H1 (cell line): Measurements from ENCODE around the gene ASPHD2. TPM values are rescaled to one million over a fixed set of nuclear protein-coding genes. Genes with fewer than 3 reads are reported as not detected.

Source experiments
- CTCF ChIA-PET: fragments of 300-600 bp; sonication (Branson Sonifier 250); formaldehyde crosslinking; loops from one replicate; lab custom pipeline; 2021; ENCODE audit not compliant: partially characterized antibody; lab: Charles Lee
- POLR2A ChIA-PET: fragments of 300-600 bp; sonication (Branson Sonifier 250); formaldehyde crosslinking; loops from one replicate; lab custom pipeline; 2021; ENCODE audit warnings: inconsistent platforms; ENCODE audit not compliant: partially characterized antibody; lab: Charles Lee
- DNase-seq, 2 experiments: peaks; one replicate each; pipeline versions ENCODE4 v3.0.0 to v3.0.0-alpha.2; 2010 to 2022; ENCODE audit warnings: low spot score in 2 of 2, low read depth in 1 of 2, mixed read lengths in 1 of 2
- FAIRE-seq: peaks from 2 replicates; lab custom pipeline; 2011; peaks lifted over from hg19 to GRCh38; lab: Jason Lieb, UNC
- H2AFZ ChIP-seq: 2 replicates; pipeline ENCODE4 v1.8.1; 2012; ENCODE audit warnings: low read length, inconsistent platforms
- H2AK5ac ChIP-seq: 2 replicates; pipeline ENCODE4 v1.6.1; 2013; ENCODE audit warnings: low read depth, low read length
- H2BK120ac ChIP-seq: replicated peaks from 2 replicates; pipeline ENCODE3; 2013; ENCODE audit warnings: low read depth, low read length, inconsistent platforms
- H2BK12ac ChIP-seq: 2 replicates; pipeline ENCODE4 v1.6.1; 2013; ENCODE audit warnings: low read depth, low read length
- H2BK15ac ChIP-seq: 2 replicates; pipeline ENCODE4 v1.6.1; 2013; ENCODE audit warnings: low read length
- H2BK20ac ChIP-seq: 2 replicates; pipeline ENCODE4 v1.6.1; 2013; ENCODE audit warnings: low read length
- H2BK5ac ChIP-seq: 2 replicates; pipeline ENCODE4 v1.6.1; 2013; ENCODE audit warnings: low read depth, low read length
- H3K14ac ChIP-seq: 2 replicates; pipeline ENCODE4 v1.6.1; 2013; ENCODE audit warnings: inconsistent platforms; ENCODE audit not compliant: insufficient read length
- H3K18ac ChIP-seq: 2 replicates; pipeline ENCODE4 v1.6.1; 2013; ENCODE audit warnings: low read length; ENCODE audit errors: extremely low read depth
- H3K23ac ChIP-seq: 2 replicates; pipeline ENCODE4 v1.6.1; 2013; ENCODE audit warnings: inconsistent platforms; ENCODE audit not compliant: insufficient read length
- H3K23me2 ChIP-seq: 2 replicates; pipeline ENCODE4 v1.6.1; 2013; ENCODE audit warnings: low read depth, low read length
- H3K27ac ChIP-seq: 2 replicates; pipeline ENCODE4 v1.6.1; 2011; ENCODE audit warnings: low read depth, low read length, inconsistent platforms
- H3K27me3 ChIP-seq, 4 experiments: replicated peaks in 1 of 4; 1 replicate in 1 of 4; 2 replicates in 3 of 4; pipeline versions ENCODE4 v1.6.1 to v1.8.1; 2011 to 2013; ENCODE audit warnings: low read length in 3 of 4, mild to moderate bottlenecking in 3 of 4, inconsistent platforms in 2 of 4, mixed read lengths in 2 of 4, moderate library complexity in 1 of 4; ENCODE audit not compliant: control insufficient read depth in 3 of 4, insufficient read depth in 3 of 4; ENCODE audit errors: extremely low read depth in 1 of 4
- H3K36me3 ChIP-seq, 4 experiments: 2 replicates each; pipeline versions ENCODE4 v1.6.1 to v1.8.1; 2011 to 2013; ENCODE audit warnings: mild to moderate bottlenecking in 4 of 4, low read length in 3 of 4, moderate library complexity in 2 of 4, control low read depth in 1 of 4, inconsistent platforms in 1 of 4; ENCODE audit not compliant: insufficient read depth in 4 of 4, control insufficient read depth in 2 of 4
- H3K4ac ChIP-seq: replicated peaks from 2 replicates; pipeline ENCODE3; 2013; ENCODE audit warnings: low read length, low read depth, mixed read lengths, inconsistent platforms; ENCODE audit not compliant: insufficient read length
- H3K4me1 ChIP-seq, 4 experiments: replicated peaks in 1 of 4; 1 replicate in 1 of 4; 2 replicates in 3 of 4; pipeline versions ENCODE4 v1.6.1 to v1.8.1; 2011 to 2013; ENCODE audit warnings: low read length in 3 of 4, inconsistent platforms in 2 of 4, mixed read lengths in 1 of 4; ENCODE audit not compliant: insufficient read depth in 4 of 4, control insufficient read depth in 3 of 4
- H3K4me2 ChIP-seq, 2 experiments: 2 replicates each; pipeline versions ENCODE4 v1.6.1 to v1.8.1; 2011 to 2013; ENCODE audit warnings: low read depth in 2 of 2, low read length in 2 of 2, control low read depth in 1 of 2, inconsistent platforms in 1 of 2, mild to moderate bottlenecking in 1 of 2; ENCODE audit not compliant: insufficient read depth in 1 of 2
- H3K4me3 ChIP-seq, 4 experiments: fragments of 200-600, 300-600 bp in 1 of 4; sonication (generic), shearing (Covaris generic), sonication (Bioruptor Twin) in 1 of 4; 2 replicates each; pipeline versions ENCODE4 v1.5.1 to v1.8.1; 2011 to 2016; ENCODE audit warnings: low read length in 4 of 4, low read depth in 3 of 4, control low read depth in 2 of 4, inconsistent platforms in 2 of 4, mild to moderate bottlenecking in 2 of 4, mixed read lengths in 1 of 4, moderate library complexity in 1 of 4; ENCODE audit not compliant: insufficient read depth in 2 of 4; ENCODE audit errors: extremely low read depth in 1 of 4
- H3K56ac ChIP-seq: replicated peaks from 2 replicates; pipeline ENCODE3; 2013; ENCODE audit warnings: low read depth, mild to moderate bottlenecking, mixed read lengths, low read length, inconsistent platforms; ENCODE audit not compliant: insufficient read length
- H3K79me1 ChIP-seq: 2 replicates; pipeline ENCODE4 v1.6.1; 2013; ENCODE audit warnings: low read depth, low read length, control low read depth
- H3K79me2 ChIP-seq, 2 experiments: 2 replicates each; pipeline versions ENCODE4 v1.6.1 to v1.8.1; 2012 to 2013; ENCODE audit warnings: low read length in 2 of 2, mild to moderate bottlenecking in 2 of 2, inconsistent platforms in 1 of 2; ENCODE audit not compliant: insufficient read depth in 2 of 2, control insufficient read depth in 1 of 2
- H3K9ac ChIP-seq, 4 experiments: replicated peaks in 1 of 4; 1 replicate in 1 of 4; 2 replicates in 3 of 4; pipeline versions ENCODE4 v1.6.1 to v1.8.1; 2011 to 2013; ENCODE audit warnings: low read depth in 3 of 4, low read length in 3 of 4, control low read depth in 2 of 4, mild to moderate bottlenecking in 2 of 4, moderate library complexity in 2 of 4, inconsistent platforms in 1 of 4; ENCODE audit errors: extremely low read depth in 1 of 4
- H3K9me3 ChIP-seq, 2 experiments: 2 replicates each; pipeline versions ENCODE4 v1.6.1 to v1.8.1; 2012 to 2013; ENCODE audit warnings: mild to moderate bottlenecking in 2 of 2, moderate library complexity in 2 of 2, control low read depth in 1 of 2, inconsistent platforms in 1 of 2, low read depth in 1 of 2, low read length in 1 of 2, mixed read lengths in 1 of 2; ENCODE audit not compliant: insufficient read depth in 2 of 2
- H4K20me1 ChIP-seq, 2 experiments: replicated peaks in 1 of 2; 2 replicates each; pipeline versions ENCODE3 to v1.8.1; 2011 to 2013; ENCODE audit warnings: inconsistent platforms in 2 of 2, low read length in 2 of 2, mild to moderate bottlenecking in 1 of 2; ENCODE audit not compliant: insufficient read depth in 2 of 2, control insufficient read depth in 1 of 2
- H4K5ac ChIP-seq: 2 replicates; pipeline ENCODE4 v1.6.1; 2013; ENCODE audit warnings: low read length, low read depth, mixed read lengths, inconsistent platforms; ENCODE audit not compliant: insufficient read length
- H4K8ac ChIP-seq: 2 replicates; pipeline ENCODE4 v1.8.0; 2013; ENCODE audit warnings: mild to moderate bottlenecking, moderate library complexity, low read length, inconsistent platforms; ENCODE audit not compliant: insufficient read depth; ENCODE audit errors: extremely low read depth
- H4K91ac ChIP-seq: replicated peaks from 2 replicates; pipeline ENCODE3; 2013; ENCODE audit warnings: low read length, mixed read lengths, inconsistent platforms; ENCODE audit not compliant: insufficient read length
- CHD1 ChIP-seq: IDR thresholded peaks from 2 replicates; pipeline ENCODE4 v1.6.1; 2012; ENCODE audit warnings: low read depth, low read length, improper control_type of control experiment
- EP300 ChIP-seq, 2 experiments: IDR thresholded peaks; 1 replicate in 1 of 2; 2 replicates in 1 of 2; pipeline ENCODE4 v1.6.1; 2011 to 2012; ENCODE audit warnings: low read depth in 2 of 2, low read length in 2 of 2, mild to moderate bottlenecking in 2 of 2, borderline replicate concordance in 1 of 2, inconsistent platforms in 1 of 2, moderate library complexity in 1 of 2
- GTF2F1 ChIP-seq: IDR thresholded peaks from 2 replicates; pipeline ENCODE4 v1.6.1; 2012; ENCODE audit warnings: low read depth, low read length, improper control_type of control experiment, borderline replicate concordance
- JUN ChIP-seq: IDR thresholded peaks from 2 replicates; pipeline ENCODE4 v1.6.1; 2011; ENCODE audit warnings: low read depth, mild to moderate bottlenecking, improper control_type of control experiment, low read length
- KDM1A ChIP-seq: fragments of 200-600, 300-600 bp; sonication (generic); IDR thresholded peaks from 2 replicates; pipeline ENCODE4 v1.7.1; 2016; ENCODE audit warnings: mild to moderate bottlenecking, low read length, borderline replicate concordance
- KDM4A ChIP-seq: IDR thresholded peaks from one replicate; pipeline ENCODE4 v1.7.1; 2012; ENCODE audit warnings: low read depth, mild to moderate bottlenecking, moderate library complexity, low read length, inconsistent platforms; ENCODE audit not compliant: severe bottlenecking
- POLR2AphosphoS5 ChIP-seq: IDR thresholded peaks from 2 replicates; pipeline ENCODE4 v1.6.1; 2011; ENCODE audit warnings: low read depth, low read length
- RBBP5 ChIP-seq: IDR thresholded peaks from 2 replicates; pipeline ENCODE4 v1.7.1; 2012; ENCODE audit warnings: low read depth, mild to moderate bottlenecking, inconsistent platforms, low read length, moderate library complexity, borderline replicate concordance
- WGBS, 2 experiments: shearing (Covaris generic) in 1 of 2; methylation state at CpG; one replicate each; pipeline versions ENCODE4 v1.1.6 to v1.1.7; 2013 to 2015; ENCODE audit warnings: low lambda C conversion rate in 2 of 2, mixed read lengths in 2 of 2, inconsistent platforms in 1 of 2, low coverage in 1 of 2, missing lambda C conversion rate in 1 of 2; ENCODE audit not compliant: insufficient replicate concordance in 2 of 2, insufficient coverage in 1 of 2, insufficient read length in 1 of 2; ENCODE audit errors: extremely low coverage in 1 of 2, missing lambda C conversion rate in 1 of 2; 5-methylcytosine and 5-hydroxymethylcytosine counted together
- polyA plus RNA-seq, 7 experiments: library from polyadenylated mRNA; depleted of rRNA in 3 of 7; stranded (reverse) in 5 of 7; unstranded in 2 of 7; fragments of >200 nt in 5 of 7; fragments of 200-250 nt in 2 of 7; gene quantifications; 1 replicate in 5 of 7; 2 replicates in 1 of 7; 4 replicates in 1 of 7; pipeline versions ENCODE4 v1.2.1 to v1.2.3, GENCODE V29; 2011 to 2013; ENCODE audit warnings: missing spikeins in 2 of 7, mixed read lengths in 2 of 7
- total RNA-seq: library from RNA; stranded (reverse); fragmentation: NEBNext Ultra II Directional; extraction: Animal tissue kit (Norgen Biotek cat#: 25700); gene quantifications from 2 replicates; pipeline ENCODE4 v1.2.1, GENCODE V29; 2021

ASPHD2 gene
- total and polyA plus RNA-seq, 2 of the 8 experiments (the other 6 are each of a cell fraction or from before 2014, with no cell fraction given), result 7.2 to 11.0 TPM

DNA sequence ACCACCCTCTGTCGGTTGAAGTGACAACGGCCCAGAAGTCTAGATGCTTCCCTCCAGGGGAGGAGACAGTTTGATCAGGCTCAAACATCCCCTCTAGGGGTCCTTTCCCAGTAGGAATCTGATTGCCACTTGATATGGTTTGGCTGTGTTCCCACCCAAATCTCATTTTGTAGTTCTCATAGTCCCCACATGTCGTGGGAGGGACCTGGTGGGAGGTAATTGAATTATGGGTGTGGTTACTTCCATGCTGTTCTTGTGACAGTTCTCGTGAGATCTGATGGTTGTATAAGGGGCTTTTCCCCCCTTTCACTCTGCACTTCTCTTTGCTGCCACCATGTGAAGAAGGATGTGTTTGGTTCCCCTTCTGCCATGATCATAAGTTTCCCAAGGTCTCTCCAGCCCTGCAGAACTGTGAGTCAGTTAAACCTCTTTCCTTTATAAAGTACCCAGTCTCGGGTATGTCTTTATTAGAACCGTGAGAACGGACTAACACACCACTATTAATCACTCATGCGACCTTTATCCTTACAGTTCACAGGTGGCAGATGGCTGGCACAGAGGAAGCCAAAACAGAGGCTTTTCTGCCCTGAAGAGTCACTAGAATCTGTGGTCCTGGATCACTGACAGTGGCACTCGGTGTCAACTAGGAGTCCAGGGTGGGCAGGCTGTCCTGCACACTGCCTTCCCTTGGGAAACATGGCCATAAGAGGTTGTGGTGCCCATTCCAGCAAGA lies 21.6 kb downstream of the ASPHD2 start:
- Histone ChIP-seq H3K23me2 (no peaks in the 10 kb centered on the region), H2BK120ac (no peak overlapping the region), H3K4me1 (no peaks in the 10 kb centered on the region), H3K79me2 (no peaks in the 10 kb centered on the region), H3K9me3 (no peaks in the 10 kb centered on the region), H3K4me2 (no peak overlapping the region), H2AFZ (no peak overlapping the region), H3K18ac (no peak overlapping the region), H4K8ac (no peak overlapping the region), H3K27me3 (no peaks in the 10 kb centered on the region), H2BK12ac (no peak overlapping the region), H3K4ac (no peak overlapping the region), H3K9ac (no peak overlapping the region), H2BK15ac (no peak overlapping the region), H2BK20ac (no peak overlapping the region), H3K23ac (no peak overlapping the region), H4K5ac (no peak overlapping the region), H3K27ac (no peak overlapping the region), H3K4me3 (no peak overlapping the region), H3K36me3 (peaks cover 0 to 32% (median 3%) of the 10 kb centered on the region in 4 experiments; a peak in 4 of 8 replicates), H2AK5ac (no peak overlapping the region), H2BK5ac (peak overlapping the region; percentile 24; the same call in 1 of the 2 replicates), H3K79me1 (no peaks in the 10 kb centered on the region), H3K56ac (no peak overlapping the region), H4K91ac (no peak overlapping the region), H4K20me1 (no peaks in the 10 kb centered on the region), H3K14ac (no peak overlapping the region)
- POLR2A ChIA-PET, result no interaction called here
- DNase-seq (no peak), FAIRE-seq (no peak)
- CTCF ChIA-PET, result interaction anchor here (3.2 kb wide), 1 partner anchor 10 kb away, joined by 19 read pairs; no protein-coding TSS in a partner anchor
- 88% methylated on average over 9 of the region's 9 CpGs; no CpG with 5 or more reads in 1 of the 2 experiments for WGBS, 2 experiments
- TF ChIP-seq KDM1A, result no peak
- no peak for TF ChIP-seq CHD1
- no peak for TF ChIP-seq KDM4A
- TF ChIP-seq GTF2F1, result no peak
- TF ChIP-seq POLR2AphosphoS5, result no peak
- TF ChIP-seq JUN, result no peak
- no peak for TF ChIP-seq EP300 (IDR thresholded peaks at IDR 0.05; ENCODE audit: borderline replicate concordance in 1 of 2, low read depth in 2 of 2, low read length in 2 of 2)
- TF ChIP-seq RBBP5, result no peak
